Peyer's patch (tissue), 4 donors: ENCODE data around the gene MYH13. TPM values are rescaled to one million over a fixed set of nuclear protein-coding genes. Genes with fewer than 3 reads are reported as not detected.

Experiments
- DNase-seq, 3 donors: peaks; one replicate each; pipeline ENCODE4 v3.0.0-alpha.2; 2017 to 2019
- H3K27ac ChIP-seq, 4 donors: fragments of 200-600 bp; sonication (generic); one replicate each; pipeline ENCODE4 v1.5.1; 2016 to 2019
- H3K27me3 ChIP-seq, 2 donors: fragments of 200-600 bp; sonication (generic); one replicate each; pipeline ENCODE4 v1.5.1; 2019
- H3K36me3 ChIP-seq, 3 donors: fragments of 200-600 bp; sonication (generic); one replicate each; pipeline ENCODE4 v1.5.1; 2016 to 2019
- H3K4me1 ChIP-seq, 4 donors: fragments of 200-600 bp; sonication (generic); one replicate each; pipeline ENCODE4 v1.5.1; 2016 to 2019
- H3K4me3 ChIP-seq, 4 donors: fragments of 200-600 bp; sonication (generic); 1 replicate in 3 of 4; 2 replicates in 1 of 4; pipeline ENCODE4 v1.5.1; 2016 to 2019; ENCODE audit warnings: mild to moderate bottlenecking in 1 of 4
- H3K9me3 ChIP-seq, 4 donors: fragments of 200-600 bp; sonication (generic); one replicate each; pipeline ENCODE4 v1.5.1; 2016 to 2019; ENCODE audit warnings: mild to moderate bottlenecking in 1 of 4
- CTCF ChIP-seq, 6 experiments: fragments of 450-650 bp in 4 of 6; fragments of 200-600 bp in 2 of 6; sonication (generic) in 1 of 6; IDR thresholded peaks; one replicate each; pipeline ENCODE4 v1.5.1; 2017 to 2019; ENCODE audit warnings: antibody characterized with exemption in 6 of 6, mild to moderate bottlenecking in 3 of 6, moderate library complexity in 1 of 6
- POLR2A ChIP-seq, 2 donors: fragments of 450-650 bp; IDR thresholded peaks; one replicate each; pipeline ENCODE4 v1.5.1; 2017; ENCODE audit warnings: antibody characterized with exemption in 2 of 2, mild to moderate bottlenecking in 2 of 2, moderate library complexity in 2 of 2
- total RNA-seq, 4 donors: library from RNA; depleted of rRNA; stranded (reverse); fragments of >200 nt; gene quantifications; one replicate each; pipeline ENCODE4 v1.1.0, GENCODE V29; 2016

Gene MYH13
- total RNA-seq, 4 donors from 2014 or later = 0.19 to 11.6 TPM; not detected in 2

GRCh38 chr17:10332515-10332914 is 40.3 kb downstream of the MYH13 start:
- no peak for DNase-seq
- Histone ChIP-seq H3K4me1 (no peaks in the 10 kb centered on the region), H3K36me3 (no peaks in the 10 kb centered on the region), H3K27me3 (no peaks in the 10 kb centered on the region), H3K4me3 (no peak overlapping the region), H3K27ac (no peak overlapping the region), H3K9me3 (no peaks in the 10 kb centered on the region)
- TF ChIP-seq POLR2A (IDR thresholded peaks at IDR 0.05) (no peak), CTCF (IDR thresholded peaks at IDR 0.05) (no peak)

- no peaks in the 10 kb centered on the region for H3K36me3 ChIP-seq
- H3K4me1 ChIP-seq = no peaks in the 10 kb centered on the region
- TF ChIP-seq POLR2A (IDR thresholded peaks at IDR 0.05) (no peak), CTCF (IDR thresholded peaks at IDR 0.05) (no peak)
Observed at GRCh38 chr17:10328971-10329923, 43.6 kb downstream of the MYH13 start.

GRCh38 chr17:10328206-10328605 is 44.6 kb downstream of the MYH13 start:
- H3K36me3 ChIP-seq = no peaks in the 10 kb centered on the region
- no peaks in the 10 kb centered on the region for H3K4me1 ChIP-seq
- TF ChIP-seq POLR2A (IDR thresholded peaks at IDR 0.05) = no peak
- TF ChIP-seq CTCF (IDR thresholded peaks at IDR 0.05) = no peak
- no peak overlapping the region for H3K4me3 ChIP-seq
- H3K27me3 ChIP-seq = no peaks in the 10 kb centered on the region
- no peak for DNase-seq
- H3K9me3 ChIP-seq = no peaks in the 10 kb centered on the region
- no peak overlapping the region for H3K27ac ChIP-seq

More at GRCh38 chr17:10328971-10329923, 43.6 kb downstream of the MYH13 start:
- DNase-seq = no peak
- Histone ChIP-seq H3K4me3 (no peak overlapping the region), H3K27me3 (no peaks in the 10 kb centered on the region), H3K27ac (no peak overlapping the region), H3K9me3 (no peaks in the 10 kb centered on the region)

GRCh38 chr17:10327640-10328039 is 45.2 kb downstream of the MYH13 start:
- no peak overlapping the region for H3K4me3 ChIP-seq
- no peak overlapping the region for H3K27ac ChIP-seq
- TF ChIP-seq POLR2A (IDR thresholded peaks at IDR 0.05) (no peak), CTCF (IDR thresholded peaks at IDR 0.05) (peak; percentile 33 to 89 (median 81))
- H3K27me3 ChIP-seq = no peaks in the 10 kb centered on the region
- DNase-seq = peak; percentile 60 to 91 (median 82)
- no peaks in the 10 kb centered on the region for H3K36me3 ChIP-seq
- no peaks in the 10 kb centered on the region for H3K9me3 ChIP-seq
- no peaks in the 10 kb centered on the region for H3K4me1 ChIP-seq

GRCh38 chr17:10325031-10325695 is 47.6 kb downstream of the MYH13 start:
- no peak for DNase-seq
- no peaks in the 10 kb centered on the region for H3K4me1 ChIP-seq
- H3K36me3 ChIP-seq = no peaks in the 10 kb centered on the region
- TF ChIP-seq POLR2A (IDR thresholded peaks at IDR 0.05) (no peak), CTCF (IDR thresholded peaks at IDR 0.05) (no peak)
- no peaks in the 10 kb centered on the region for H3K27me3 ChIP-seq
- H3K9me3 ChIP-seq = no peaks in the 10 kb centered on the region
- H3K27ac ChIP-seq = no peak overlapping the region
- H3K4me3 ChIP-seq = no peak overlapping the region
